Heart left ventricle (tissue), 13 donors: ENCODE measurements around the gene HACE1.
"Not testable (repeated sequence)": the region's sequence is repeated elsewhere in the genome, so short reads cannot be mapped to it uniquely, and the experiment has no call there.

ENCODE experiments used
- CTCF ChIP-seq, 12 donors: fragments of 200-600 bp; sonication (generic) in 4 of 12; IDR thresholded peaks; one replicate each; pipeline versions ENCODE4 v1.5.0 to v1.8.0; 2018 to 2022; ENCODE audit warnings: antibody characterized with exemption in 12 of 12, mild to moderate bottlenecking in 5 of 12
- POLR2A ChIP-seq, 2 donors: fragments of 450-650 bp; IDR thresholded peaks; one replicate each; pipeline ENCODE4 v1.6.1; 2017; ENCODE audit warnings: antibody characterized with exemption in 2 of 2, mild to moderate bottlenecking in 2 of 2, moderate library complexity in 2 of 2
- donor health status: ischemic (EF 13 %, LVEDD 7.1; RV severe dilation, severe dysfunction).
- donor health status: DM: no; HTN: yes; CAD: no.
- donor health status: DM: no; HTN: no; CAD: no.
- donor health status: ischemic (EF 25% LVEDD 6.9; RV normal size, moderate dysfunction).
- donor health status: ischemic (EF 25% LVEDD 5.7; RV mildly dilated, moderate dysfunction).
- donor health status: ischemic (EF 35%, LVEDD 5.7; RV mildly dilated, moderate dysfunction).
- donor health status: nonischemic (EF 11% LVEDD 7.7; RV severe dilation, severe dysfunction).
- donor health status: DM: yes; HTN: yes; CAD: no.
- donor health status: PGD.
- donor health status: ischemic (EF 29% LVEDD 5.4; RV normal size, mild dysfunction).
- donor health status: nonischemic (EF 23%, LVEDD 6.1; RV moderate dilation, normal function).

GRCh38 chr6:104820820-104821219 is 38.9 kb downstream of the HACE1 start:
- not testable (repeated sequence) for TF ChIP-seq CTCF, POLR2A (IDR thresholded peaks at IDR 0.05)
